DND-41 (cell line): ENCODE measurements around the gene MYO5C.

Experiments used
- ATAC-seq: fragments of 200-7000 bp; cut with Tn5 transposase; 3 replicates; pipeline ENCODE4 v1.9.1; 2021; ENCODE audit warnings: low read depth; ENCODE audit not compliant: insufficient read depth
- DNase-seq: peaks from one replicate; pipeline ENCODE4 v3.0.0-alpha.2; 2020
- H2AFZ ChIP-seq: 2 replicates; pipeline ENCODE4 v1.6.0; 2012; ENCODE audit warnings: low read depth, low read length
- H3K27ac ChIP-seq: 2 replicates; pipeline ENCODE4 v1.5.1; 2012; ENCODE audit warnings: low read length, inconsistent platforms
- H3K27me3 ChIP-seq: fragments of 200-600 bp; sonication (generic); 2 replicates; pipeline ENCODE4 v1.6.0; 2012; ENCODE audit warnings: low read length, mild to moderate bottlenecking, inconsistent platforms; ENCODE audit not compliant: insufficient read depth, poor library complexity
- H3K36me3 ChIP-seq: 2 replicates; pipeline ENCODE4 v1.5.1; 2012; ENCODE audit warnings: low read length, inconsistent platforms; ENCODE audit not compliant: insufficient read depth
- H3K4me1 ChIP-seq: 2 replicates; pipeline ENCODE4 v1.5.1; 2012; ENCODE audit warnings: mild to moderate bottlenecking, low read length; ENCODE audit not compliant: insufficient read depth
- H3K4me2 ChIP-seq: 2 replicates; pipeline ENCODE4 v1.6.0; 2012; ENCODE audit warnings: mild to moderate bottlenecking, moderate library complexity, low read length, inconsistent platforms; ENCODE audit not compliant: insufficient read depth
- H3K4me3 ChIP-seq, 2 experiments: fragments of 200-600 bp in 1 of 2; shearing (Covaris generic) in 1 of 2; 2 replicates each; pipeline ENCODE4 v1.5.1; 2012 to 2016; ENCODE audit warnings: inconsistent platforms in 2 of 2, low read length in 2 of 2, mild to moderate bottlenecking in 2 of 2, low read depth in 1 of 2, moderate library complexity in 1 of 2
- H3K79me2 ChIP-seq: 2 replicates; pipeline ENCODE4 v1.6.0; 2012; ENCODE audit warnings: low read length, inconsistent platforms; ENCODE audit not compliant: insufficient read depth
- H3K9ac ChIP-seq: 2 replicates; pipeline ENCODE4 v1.6.0; 2012; ENCODE audit warnings: low read depth, mild to moderate bottlenecking, inconsistent platforms, low read length, moderate library complexity
- H3K9me3 ChIP-seq: 2 replicates; pipeline ENCODE4 v1.5.1; 2012; ENCODE audit warnings: low read length, moderate library complexity, mild to moderate bottlenecking, inconsistent platforms; ENCODE audit not compliant: insufficient read depth, severe bottlenecking
- H4K20me1 ChIP-seq: 2 replicates; pipeline ENCODE4 v1.6.0; 2012; ENCODE audit warnings: low read length; ENCODE audit not compliant: insufficient read depth
- EZH2 ChIP-seq: IDR thresholded peaks from 3 replicates; pipeline ENCODE4 v1.6.1; 2012; ENCODE audit warnings: borderline replicate concordance, low read depth, mild to moderate bottlenecking, moderate library complexity, low read length, inconsistent platforms; ENCODE audit not compliant: severe bottlenecking
- TF ChIP-seq, protein P1 (sequence below): IDR thresholded peaks from 2 replicates; pipeline ENCODE4 v1.5.1; 2012; ENCODE audit warnings: borderline replicate concordance, low read length, moderate library complexity, mild to moderate bottlenecking; ENCODE audit not compliant: poor library complexity, severe bottlenecking; ENCODE audit errors: extremely low read depth

MYO5C gene

GRCh38 chr15:52278636-52279367 is 16.8 kb downstream of the MYO5C start:
- ATAC-seq, result no peak
- no peak for TF ChIP-seq EZH2
- TF ChIP-seq, protein P1, sequence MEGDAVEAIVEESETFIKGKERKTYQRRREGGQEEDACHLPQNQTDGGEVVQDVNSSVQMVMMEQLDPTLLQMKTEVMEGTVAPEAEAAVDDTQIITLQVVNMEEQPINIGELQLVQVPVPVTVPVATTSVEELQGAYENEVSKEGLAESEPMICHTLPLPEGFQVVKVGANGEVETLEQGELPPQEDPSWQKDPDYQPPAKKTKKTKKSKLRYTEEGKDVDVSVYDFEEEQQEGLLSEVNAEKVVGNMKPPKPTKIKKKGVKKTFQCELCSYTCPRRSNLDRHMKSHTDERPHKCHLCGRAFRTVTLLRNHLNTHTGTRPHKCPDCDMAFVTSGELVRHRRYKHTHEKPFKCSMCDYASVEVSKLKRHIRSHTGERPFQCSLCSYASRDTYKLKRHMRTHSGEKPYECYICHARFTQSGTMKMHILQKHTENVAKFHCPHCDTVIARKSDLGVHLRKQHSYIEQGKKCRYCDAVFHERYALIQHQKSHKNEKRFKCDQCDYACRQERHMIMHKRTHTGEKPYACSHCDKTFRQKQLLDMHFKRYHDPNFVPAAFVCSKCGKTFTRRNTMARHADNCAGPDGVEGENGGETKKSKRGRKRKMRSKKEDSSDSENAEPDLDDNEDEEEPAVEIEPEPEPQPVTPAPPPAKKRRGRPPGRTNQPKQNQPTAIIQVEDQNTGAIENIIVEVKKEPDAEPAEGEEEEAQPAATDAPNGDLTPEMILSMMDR, result no peak
- H3K36me3 ChIP-seq, result no peaks in the 10 kb centered on the region

GRCh38 chr15:52278135-52278534 is 17.5 kb downstream of the MYO5C start:
- ATAC-seq (no peak), DNase-seq (no peak)
- no peaks in the 10 kb centered on the region for H4K20me1 ChIP-seq
- H3K36me3 ChIP-seq, result no peaks in the 10 kb centered on the region
- H3K27me3 ChIP-seq, result no peaks in the 10 kb centered on the region
- no peak overlapping the region for H3K27ac ChIP-seq
- H3K9me3 ChIP-seq, result no peaks in the 10 kb centered on the region
- H3K4me1 ChIP-seq, result no peaks in the 10 kb centered on the region
- H3K4me2 ChIP-seq, result no peak overlapping the region
- H3K79me2 ChIP-seq, result no peaks in the 10 kb centered on the region
- no peak overlapping the region for H3K4me3 ChIP-seq
- TF ChIP-seq EZH2, result no peak
- TF ChIP-seq, protein P1, result no peak
- H3K9ac ChIP-seq, result no peak overlapping the region
- no peak overlapping the region for H2AFZ ChIP-seq

More at GRCh38 chr15:52278636-52279367, 16.8 kb downstream of the MYO5C start:
- Histone ChIP-seq H3K4me1 (no peaks in the 10 kb centered on the region), H2AFZ (no peak overlapping the region), H4K20me1 (no peaks in the 10 kb centered on the region), H3K79me2 (no peaks in the 10 kb centered on the region), H3K4me3 (no peak overlapping the region), H3K27me3 (no peaks in the 10 kb centered on the region), H3K4me2 (no peak overlapping the region), H3K9me3 (no peaks in the 10 kb centered on the region), H3K27ac (no peak overlapping the region), H3K9ac (no peak overlapping the region)
- DNase-seq, result no peak

- ATAC-seq (no peak), DNase-seq (no peak)
- no peak overlapping the region for H2AFZ ChIP-seq
- no peaks in the 10 kb centered on the region for H3K27me3 ChIP-seq
- H3K9ac ChIP-seq, result no peak overlapping the region
- H3K4me3 ChIP-seq, result no peak overlapping the region
- H3K27ac ChIP-seq, result no peak overlapping the region
- H3K4me1 ChIP-seq, result no peaks in the 10 kb centered on the region
- H3K9me3 ChIP-seq, result no peaks in the 10 kb centered on the region
- H3K79me2 ChIP-seq, result no peaks in the 10 kb centered on the region
- H3K36me3 ChIP-seq, result no peaks in the 10 kb centered on the region
- no peaks in the 10 kb centered on the region for H4K20me1 ChIP-seq
- no peak overlapping the region for H3K4me2 ChIP-seq
- TF ChIP-seq EZH2, result no peak
- TF ChIP-seq, protein P1, result no peak
Measured at GRCh38 chr15:52277575-52277974, 18.0 kb downstream of the MYO5C start.
